HG03378 (cell line): ENCODE results near the gene OSBPL1A.

Experiments used
- ATAC-seq: cut with Tn5 transposase; IDR thresholded peaks from one replicate; pipeline ENCODE4 v1.9.1; 2021; ENCODE audit warnings: mild to moderate bottlenecking, moderate library complexity; ENCODE audit not compliant: unreplicated experiment

The OSBPL1A gene

DNA sequence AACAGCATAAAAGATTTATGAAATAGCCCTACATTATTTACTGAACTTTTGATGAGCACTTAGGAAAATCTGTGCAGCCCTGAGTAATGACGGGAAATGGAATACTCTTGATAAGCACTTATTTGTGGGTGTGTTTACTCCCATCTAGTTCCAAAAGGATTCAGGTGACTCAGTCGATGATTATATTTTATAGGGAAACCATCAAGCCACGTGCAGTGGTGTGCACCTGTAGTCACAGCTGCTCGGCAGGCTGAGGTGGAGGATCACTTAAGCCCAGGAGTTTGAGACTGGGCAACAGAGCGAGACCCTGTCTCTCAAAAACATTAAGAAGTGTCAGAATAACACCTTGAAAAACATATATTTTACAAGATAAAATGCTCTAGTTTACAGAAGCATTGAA, 166.9 kb downstream of the OSBPL1A start:
- no peak for ATAC-seq

- no peak for ATAC-seq
These were observed 169.0 kb downstream of the OSBPL1A start for GRCh38 chr18:24228667-24229041.

GRCh38 chr18:24227977-24228666, 169.5 kb downstream of the OSBPL1A start:
- ATAC-seq, result no peak

- no peak for ATAC-seq
These were observed 177.3 kb downstream of the OSBPL1A start for GRCh38 chr18:24220318-24220688.

DNA sequence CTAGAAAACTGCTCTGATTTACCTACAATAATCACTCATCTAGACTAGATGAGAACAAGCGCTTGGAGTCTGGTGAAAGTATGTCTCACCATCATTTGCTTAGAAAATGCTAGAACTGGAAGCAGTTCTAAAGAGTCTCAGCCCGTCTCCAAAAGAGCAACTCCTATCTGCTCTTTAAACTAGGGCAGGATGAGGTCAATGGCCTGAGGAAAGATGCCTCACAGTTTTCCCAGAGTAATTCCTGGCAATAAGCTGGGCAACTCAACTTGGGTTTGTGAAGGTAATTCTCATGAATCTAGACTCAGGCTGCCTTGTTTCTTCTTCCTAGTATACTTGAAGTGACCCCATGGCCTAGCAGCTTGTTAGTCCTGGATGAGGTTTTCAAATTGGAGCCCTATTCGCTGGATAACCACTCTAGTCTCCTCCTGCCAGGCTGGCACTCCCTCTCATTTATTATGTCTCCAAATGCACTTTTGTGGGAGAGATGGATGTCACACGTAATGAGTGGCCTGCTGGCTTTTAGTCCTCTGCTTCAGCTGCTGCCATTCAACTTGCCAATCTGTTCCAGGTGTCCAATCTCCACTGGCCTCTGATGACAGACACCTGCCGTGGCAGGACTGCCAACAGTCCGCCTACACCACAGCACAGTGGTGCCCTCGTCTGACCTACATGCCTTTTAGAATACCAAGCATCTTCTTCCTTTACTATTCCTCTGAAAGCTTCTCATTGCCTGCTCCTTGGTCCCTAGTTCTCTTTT, 177.9 kb downstream of the OSBPL1A start:
- no peak for ATAC-seq

DNA sequence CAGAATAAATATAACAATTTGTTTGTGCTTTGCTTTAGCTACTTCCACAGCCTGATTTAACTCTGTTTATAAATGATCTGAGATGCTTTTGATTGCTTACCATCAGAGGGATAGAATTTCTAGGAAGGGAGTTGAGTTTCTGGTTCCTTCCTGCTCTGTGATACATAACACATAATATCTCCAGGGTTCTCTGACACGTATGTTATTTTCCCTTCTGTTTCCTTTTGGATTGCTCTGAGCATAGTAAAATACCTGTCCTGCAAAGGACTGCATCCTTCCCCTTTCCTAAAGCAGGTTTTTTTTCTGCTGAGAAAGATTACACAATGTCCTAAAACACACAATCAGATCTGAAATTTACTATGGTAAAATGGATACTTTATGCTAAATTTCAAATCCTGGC, 182.7 kb downstream of the OSBPL1A start:
- ATAC-seq, result no peak

- no peak for ATAC-seq
These were observed 183.5 kb downstream of the OSBPL1A start for GRCh38 chr18:24214144-24214543.

DNA sequence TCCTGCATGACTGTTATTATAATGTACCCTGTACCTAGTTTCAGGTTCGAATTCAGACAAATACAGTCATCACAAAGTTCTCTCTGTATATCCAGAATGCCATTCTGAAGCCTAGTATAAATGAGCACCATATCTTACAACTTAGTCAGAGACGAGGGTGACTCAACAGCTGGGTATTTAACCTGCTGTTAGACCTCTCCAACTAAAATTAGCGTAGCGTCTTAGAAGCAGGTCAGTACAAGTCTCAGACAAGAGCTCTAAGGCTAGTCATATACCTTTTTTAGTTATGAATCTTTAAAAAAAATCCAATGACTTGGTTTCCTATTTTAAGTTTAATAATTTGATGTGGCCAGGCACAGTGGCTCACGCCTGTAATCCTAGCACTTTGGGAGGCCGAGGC, 184.7 kb downstream of the OSBPL1A start:
- ATAC-seq, result no peak

DNA sequence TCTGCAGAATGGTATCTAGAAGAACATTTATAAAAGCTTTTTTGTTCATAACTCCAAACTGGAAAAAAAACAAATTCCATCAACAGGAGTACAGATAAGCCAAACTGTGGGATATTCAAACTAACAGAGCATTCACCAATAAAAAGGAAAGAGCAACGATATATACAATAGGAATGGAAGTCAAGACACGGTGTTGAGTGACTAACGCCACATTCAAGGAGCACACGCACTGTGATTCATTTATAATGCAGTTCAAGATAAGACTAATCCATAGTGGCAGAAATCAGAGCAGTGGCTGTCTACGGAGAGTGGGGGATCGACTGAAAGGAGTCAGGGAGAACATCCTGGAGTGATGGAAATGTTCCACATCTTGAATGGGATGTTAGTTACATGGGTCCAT, 188.1 kb downstream of the OSBPL1A start:
- no peak for ATAC-seq

GRCh38 chr18:24208270-24209035, 189.2 kb downstream of the OSBPL1A start:
- ATAC-seq, result no peak

- no peak for ATAC-seq
These were observed 192.7 kb downstream of the OSBPL1A start for GRCh38 chr18:24204904-24205303.

DNA sequence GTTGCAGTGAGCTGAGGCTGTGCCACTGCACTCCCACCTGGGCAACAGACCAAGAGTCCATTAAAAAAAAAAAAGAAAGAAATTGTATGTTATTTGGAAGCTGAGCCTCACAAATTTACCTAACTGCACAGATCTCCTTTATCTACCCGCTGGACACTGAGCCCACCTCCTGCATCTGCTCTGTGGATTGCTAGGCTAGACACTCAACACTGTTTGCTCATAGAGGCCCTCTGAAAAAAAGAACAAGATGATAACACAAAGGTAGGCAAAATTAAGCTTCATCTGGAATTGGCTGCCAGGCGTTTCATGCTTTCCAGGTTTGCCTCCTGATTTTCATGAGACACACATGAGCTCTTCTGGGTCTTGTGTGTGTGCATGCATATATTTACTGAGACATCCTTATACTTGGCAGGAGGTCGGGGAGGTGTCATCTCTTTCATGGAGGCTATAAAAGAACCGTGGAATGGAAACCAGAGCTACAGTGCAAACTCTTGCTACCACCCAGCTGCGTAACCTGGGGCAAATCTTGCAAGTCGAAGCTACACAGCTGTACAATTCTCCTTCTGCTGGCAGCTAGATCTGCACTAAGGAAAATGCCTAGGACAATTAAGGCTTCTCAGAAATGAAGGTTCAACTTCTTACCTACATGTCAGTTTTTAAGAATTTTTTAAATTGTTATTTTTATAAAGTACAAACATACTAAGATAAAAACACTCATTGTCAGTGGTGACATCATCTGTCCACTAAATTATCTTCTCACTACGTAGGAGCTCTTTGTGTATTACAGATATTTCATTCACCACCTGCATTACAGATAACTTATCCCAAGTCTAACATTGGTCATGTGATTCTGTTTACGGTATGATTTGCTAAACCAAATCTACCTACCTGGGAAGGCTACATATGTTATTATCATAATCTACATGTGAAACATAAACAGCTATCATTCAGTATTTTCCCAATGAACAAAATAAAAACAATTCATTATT, 195.6 kb downstream of the OSBPL1A start:
- no peak for ATAC-seq

- no peak for ATAC-seq
These were observed 196.9 kb downstream of the OSBPL1A start for GRCh38 chr18:24200494-24201290.

GRCh38 chr18:24199372-24199962, 198.2 kb downstream of the OSBPL1A start:
- no peak for ATAC-seq

DNA sequence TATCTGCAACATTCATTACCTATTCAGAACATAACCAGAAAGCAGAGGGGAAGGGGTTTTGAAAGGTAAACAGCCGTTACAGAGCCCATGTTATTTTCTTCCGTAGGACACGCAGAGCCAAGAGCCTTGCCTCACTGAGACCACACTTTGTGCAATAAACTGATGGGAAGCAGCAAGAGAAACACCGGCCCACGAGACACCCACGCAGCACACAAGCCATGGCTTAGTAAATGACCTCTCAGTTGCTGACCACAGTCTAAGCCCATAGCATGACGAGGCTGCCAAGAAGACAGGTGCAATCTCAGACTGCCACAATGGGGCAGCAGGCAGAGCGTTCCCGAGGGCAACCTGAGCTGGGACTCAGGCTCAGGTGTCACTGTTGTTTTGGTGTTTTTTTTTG, 199.2 kb downstream of the OSBPL1A start:
- ATAC-seq, result no peak

DNA sequence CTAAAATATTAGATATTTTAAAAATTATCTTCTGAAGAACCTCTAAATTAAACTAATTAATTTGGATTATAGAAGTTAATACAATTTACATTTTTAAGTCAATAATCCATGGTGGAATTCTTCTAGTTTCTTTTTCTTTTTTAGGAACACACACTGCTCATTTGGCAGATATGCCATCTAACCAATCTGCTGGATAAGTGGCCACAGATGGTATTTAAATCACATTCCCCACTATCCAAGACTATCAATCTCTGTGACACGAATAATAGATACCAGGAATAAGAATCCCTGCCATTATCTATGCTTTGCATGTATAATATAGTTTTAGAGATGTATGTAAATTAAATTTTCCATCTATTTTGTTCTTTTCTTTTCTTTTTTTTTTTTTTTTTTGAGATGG, 200.2 kb downstream of the OSBPL1A start:
- no peak for ATAC-seq

GRCh38 chr18:24196764-24197163, 200.9 kb downstream of the OSBPL1A start:
- ATAC-seq, result no peak

DNA sequence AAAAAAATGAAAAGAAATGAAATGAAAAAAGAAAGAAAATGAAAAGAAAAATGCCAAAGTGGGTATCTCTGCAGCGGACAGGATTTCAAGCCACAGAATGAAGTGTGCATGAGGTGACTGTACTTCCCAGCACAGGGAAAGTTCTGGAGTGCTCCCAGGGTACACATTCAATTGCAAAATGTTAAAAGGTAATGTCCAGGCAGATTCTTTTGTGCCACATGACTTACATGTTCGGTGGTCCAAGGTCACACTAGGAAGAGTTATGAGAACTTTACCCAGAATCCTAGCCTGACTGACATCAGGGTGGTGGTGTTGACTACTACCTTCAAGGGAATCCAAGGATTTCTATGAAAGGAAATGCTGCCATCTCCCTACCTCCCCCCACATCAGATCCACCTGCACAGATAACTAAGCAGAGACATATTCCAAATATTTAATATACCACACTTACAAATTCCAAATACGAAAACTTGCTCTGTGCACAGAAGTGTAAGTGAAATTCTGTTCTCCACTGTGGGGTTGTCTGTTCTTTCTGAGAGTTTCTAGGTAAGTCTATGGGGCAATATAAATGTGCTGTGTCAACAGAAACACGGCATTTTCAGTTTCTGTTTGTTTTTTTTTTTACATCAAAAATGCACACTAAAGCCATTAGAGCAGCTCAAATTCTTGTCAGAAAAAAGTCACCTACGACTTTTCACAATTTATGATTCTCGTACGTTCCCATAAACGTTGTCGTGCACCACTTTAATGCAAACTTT, 202.1 kb downstream of the OSBPL1A start:
- no peak for ATAC-seq

GRCh38 chr18:24190590-24190989, 207.0 kb downstream of the OSBPL1A start:
- ATAC-seq, result no peak
